GM12878 (cell line): ENCODE data around the gene ITSN1. TPM values are rescaled to one million over a fixed set of nuclear protein-coding genes. Genes with fewer than 3 reads are reported as not detected.

Experiments
- ATAC-seq: fragments of 200-7000 bp; cut with Tn5 transposase; 3 replicates; pipeline ENCODE4 v1.9.1; 2020; ENCODE audit warnings: mild to moderate bottlenecking, moderate library complexity
- BruUV-seq: library from RNA; stranded (reverse); fragments of 400-500 nt; replicated peaks from 2 replicates; lab custom pipeline; 2021; lab: Mats Ljungman, UMichigan
- CTCF ChIA-PET: fragments of 300-600 bp; sonication (Branson Sonifier 250); formaldehyde crosslinking; extraction: SDS; loops from one replicate; lab custom pipeline; 2021; ENCODE audit warnings: inconsistent platforms; lab: Yijun Ruan, JAX
- POLR2A ChIA-PET: fragments of 350-600 bp; formaldehyde crosslinking; extraction: SDS; loops from one replicate; lab custom pipeline; 2021; ENCODE audit warnings: inconsistent platforms; lab: Charles Lee
- RAD21 ChIA-PET: fragments of 300-600 bp; sonication (Branson Sonifier 250); formaldehyde crosslinking; loops from one replicate; lab custom pipeline; 2023; ENCODE audit warnings: antibody characterized with exemption; ENCODE audit not compliant: unreplicated experiment; lab: Charles Lee
- SMC1A ChIA-PET: fragments of 300-600 bp; sonication (Branson Sonifier 250); formaldehyde crosslinking; loops from one replicate; lab custom pipeline; 2023; ENCODE audit not compliant: unreplicated experiment, uncharacterized antibody; lab: Charles Lee
- DNase-seq: peaks from one replicate; pipeline ENCODE4 v3.0.0-alpha.2; 2011; ENCODE audit warnings: low read depth, low spot score
- FAIRE-seq: peaks from 3 replicates; lab custom pipeline; 2011; peaks lifted over from hg19 to GRCh38; lab: Jason Lieb, UNC
- H2AFZ ChIP-seq: 2 replicates; pipeline ENCODE4 v1.6.0; 2011; ENCODE audit warnings: low read depth, low read length, control low read depth; ENCODE audit not compliant: control insufficient read depth
- H3K27ac ChIP-seq: 2 replicates; pipeline ENCODE4 v1.5.1; 2011; ENCODE audit warnings: control low read depth; ENCODE audit not compliant: control insufficient read depth, insufficient read depth
- H3K27me3 ChIP-seq, 2 experiments: replicated peaks in 1 of 2; 2 replicates each; pipeline versions ENCODE4 v1.6.0 to v1.6.1; 2011; ENCODE audit warnings: low read length in 1 of 2; ENCODE audit not compliant: control insufficient read depth in 2 of 2, insufficient read depth in 2 of 2
- H3K36me3 ChIP-seq, 2 experiments: 2 replicates each; pipeline ENCODE4 v1.5.1; 2011; ENCODE audit warnings: low read length in 1 of 2; ENCODE audit not compliant: control insufficient read depth in 2 of 2, insufficient read depth in 2 of 2
- H3K4me1 ChIP-seq: 2 replicates; pipeline ENCODE4 v1.6.1; 2011; ENCODE audit warnings: mild to moderate bottlenecking, low read length, moderate library complexity, mixed read lengths; ENCODE audit not compliant: control insufficient read depth, insufficient read depth
- H3K4me2 ChIP-seq: 2 replicates; pipeline ENCODE4 v1.6.0; 2011; ENCODE audit warnings: control low read depth; ENCODE audit not compliant: control insufficient read depth, insufficient read depth
- H3K4me3 ChIP-seq: fragments of 200-600 bp; sonication (generic); 2 replicates; pipeline ENCODE4 v1.5.1; 2016
- H3K79me2 ChIP-seq: 2 replicates; pipeline ENCODE4 v1.6.0; 2011; ENCODE audit warnings: low read length; ENCODE audit not compliant: control insufficient read depth, insufficient read depth
- H3K9ac ChIP-seq: 2 replicates; pipeline ENCODE4 v1.8.0; 2011; ENCODE audit warnings: low read length, control low read depth, mixed read lengths; ENCODE audit not compliant: control insufficient read depth, insufficient read depth
- H3K9me3 ChIP-seq: replicated peaks from 3 replicates; pipeline ENCODE4 v1.5.1; 2011; ENCODE audit warnings: mild to moderate bottlenecking, low read length; ENCODE audit not compliant: control insufficient read depth, insufficient read depth
- H4K20me1 ChIP-seq: 2 replicates; pipeline ENCODE4 v1.6.0; 2011; ENCODE audit not compliant: control insufficient read depth, insufficient read depth
- ATF3 ChIP-seq: IDR thresholded peaks from 2 replicates; pipeline ENCODE4 v1.6.1; 2011; ENCODE audit warnings: low read depth, mild to moderate bottlenecking, low read length, moderate library complexity, borderline replicate concordance; ENCODE audit errors: extremely low read depth
- CBFB ChIP-seq: IDR thresholded peaks from 2 replicates; pipeline ENCODE4 v1.6.1; 2016; ENCODE audit warnings: antibody characterized with exemption, low read depth
- CHD1 ChIP-seq: IDR thresholded peaks from 2 replicates; pipeline ENCODE4 v1.6.1; 2012; ENCODE audit warnings: low read depth, low read length, improper control_type of control experiment
- E2F4 ChIP-seq: IDR thresholded peaks from 2 replicates; pipeline ENCODE4 v1.6.1; 2012; ENCODE audit warnings: low read depth, low read length, improper control_type of control experiment
- NBN ChIP-seq: fragments of 450-650 bp; IDR thresholded peaks from 2 replicates; pipeline ENCODE4 v1.6.1; 2016
- PAX5 ChIP-seq: IDR thresholded peaks from 2 replicates; pipeline ENCODE4 v1.6.1; 2011; ENCODE audit warnings: low read depth, low read length, borderline replicate concordance
- POLR2A ChIP-seq: IDR thresholded peaks from 2 replicates; pipeline ENCODE4 v1.6.1; 2011; ENCODE audit warnings: low read depth, mild to moderate bottlenecking, low read length
- POLR2AphosphoS5 ChIP-seq: IDR thresholded peaks from 2 replicates; pipeline ENCODE4 v1.6.1; 2011; ENCODE audit warnings: mild to moderate bottlenecking, low read length, inconsistent platforms
- SMAD1 ChIP-seq: fragments of 450-650 bp; IDR thresholded peaks from 2 replicates; pipeline ENCODE4 v1.6.1; 2018; ENCODE audit warnings: mild to moderate bottlenecking, low read depth; ENCODE audit not compliant: partially characterized antibody
- SPI1 ChIP-seq: IDR thresholded peaks from 2 replicates; pipeline ENCODE4 v1.6.1; 2011; ENCODE audit warnings: low read depth, mild to moderate bottlenecking, low read length, moderate library complexity, borderline replicate concordance; ENCODE audit not compliant: insufficient read depth
- WRNIP1 ChIP-seq: IDR thresholded peaks from 2 replicates; pipeline ENCODE4 v1.6.1; 2011; ENCODE audit warnings: low read depth, low read length, improper control_type of control experiment, borderline replicate concordance
- ZBED1 ChIP-seq: IDR thresholded peaks from 2 replicates; pipeline ENCODE4 v1.6.1; 2016; ENCODE audit warnings: borderline replicate concordance
- ZBTB4 ChIP-seq: fragments of 450-650 bp; formaldehyde crosslinking; IDR thresholded peaks from 2 replicates; pipeline ENCODE4 v1.4.0; 2022; ENCODE audit warnings: mild to moderate bottlenecking, moderate library complexity
- ZNF24 ChIP-seq: fragments of 450-650 bp; IDR thresholded peaks from 2 replicates; pipeline ENCODE4 v1.6.1; 2017; ENCODE audit warnings: antibody characterized with exemption, mild to moderate bottlenecking
- ZNF274 ChIP-seq: IDR thresholded peaks from one replicate; pipeline ENCODE4 v1.8.0; 2011; ENCODE audit not compliant: insufficient read length, insufficient read depth
- in situ Hi-C: fragments of 300-500 bp; cut with MboI; formaldehyde crosslinking; loops from 9 replicates; pipeline ENCODE4 v1.14.3; 2018; ENCODE audit warnings: mixed read lengths
- intact Hi-C: fragments of 100-400 bp; cut with micrococcal nuclease; formaldehyde crosslinking; loops from one replicate; pipeline ENCODE4 v1.14.2; 2022; ENCODE audit not compliant: unreplicated experiment
- polyA plus RNA-seq, 11 experiments: library from polyadenylated mRNA; depleted of rRNA in 4 of 11; unstranded in 6 of 11; stranded (reverse) in 5 of 11; fragments of >200 nt; fragmentation: Nextera tagmentation in 4 of 11; fragmentation: Illumina TruSeq in 1 of 11; extraction: Ambion mirVana in 4 of 11; extraction: Trizol in 1 of 11; gene quantifications; 1 replicate in 1 of 11; 2 replicates in 10 of 11; pipeline versions ENCODE4 v1.2.1 to v1.2.3, GENCODE V29; 2011 to 2016; ENCODE audit warnings: inconsistent platforms in 2 of 11, missing spikeins in 2 of 11, low read depth in 1 of 11
- total RNA-seq, 4 experiments: library from RNA; depleted of rRNA in 3 of 4; stranded (reverse); fragments of >200 nt in 3 of 4; fragmentation: Illumina TruSeq in 1 of 4; extraction: Trizol in 1 of 4; gene quantifications; 2 replicates each; pipeline versions ENCODE4 v1.2.1 to v1.2.3, GENCODE V29; 2013 to 2021

The ITSN1 gene
- total and polyA plus RNA-seq, 10 of the 15 experiments (the other 5 are each of a cell fraction or from before 2014, with no cell fraction given) = 0.89 to 10.6 (median 4.8) TPM

DNA sequence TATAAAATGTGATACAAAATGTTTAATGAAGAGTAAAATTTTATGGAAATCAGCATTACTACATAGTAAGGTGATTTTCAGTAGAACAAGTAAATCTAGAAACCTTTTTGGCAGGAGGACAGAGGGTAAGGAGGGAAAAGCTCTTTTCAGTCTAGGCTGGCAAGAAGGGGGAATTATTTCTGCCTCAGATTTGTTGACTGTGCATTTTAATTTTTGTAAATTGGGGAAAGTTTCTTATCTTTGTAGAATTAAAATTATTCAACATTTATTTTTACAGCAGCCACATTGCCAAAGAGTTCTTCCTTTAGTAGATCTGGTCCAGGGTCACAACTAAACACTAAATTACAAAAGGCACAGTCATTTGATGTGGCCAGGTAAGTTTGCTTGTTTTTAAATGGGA is 109.2 kb downstream of the ITSN1 start:
- TF ChIP-seq PAX5 (no peak), POLR2AphosphoS5 (no peak), POLR2A (no peak), CBFB (no peak), E2F4 (no peak), ZBED1 (no peak), SPI1 (no peak), ZNF24 (no peak), ZBTB4 (CRISPR knock-in tag) (no peak), SMAD1 (no peak), WRNIP1 (no peak), CHD1 (no peak), NBN (no peak), ATF3 (no peak), ZNF274 (no peak)

More for the DNA sequence above, 109.2 kb downstream of the ITSN1 start:
- intact Hi-C loops (no loop called here), in situ Hi-C loops (no loop called here)
- ATAC-seq (no peak), DNase-seq (no peak), FAIRE-seq (no peak)
- Histone ChIP-seq H3K9me3 (no peaks in the 10 kb centered on the region; the same call in 1 of the 3 replicates), H3K27me3 (no peaks in the 10 kb centered on the region), H2AFZ (no peak overlapping the region), H3K36me3 (no peaks in the 10 kb centered on the region), H3K79me2 (no peaks in the 10 kb centered on the region), H3K27ac (no peak overlapping the region), H3K4me2 (no peak overlapping the region), H4K20me1 (no peaks in the 10 kb centered on the region), H3K4me3 (no peak overlapping the region), H3K4me1 (no peaks in the 10 kb centered on the region), H3K9ac (no peak overlapping the region)
- POLR2A ChIA-PET = no interaction called here
- no TSS peak for BruUV-seq
- RAD21 ChIA-PET = no interaction called here
- SMC1A ChIA-PET = interaction anchor here (0.6 kb wide), 1 partner anchor 1907 kb away, joined by 3 read pairs; no protein-coding TSS in a partner anchor
- CTCF ChIA-PET = no interaction called here
